Raji (cell line): ENCODE measurements around the gene BPIFB3.

Experiments
- POLR2A ChIP-seq: IDR thresholded peaks from 2 replicates; pipeline ENCODE4 v1.6.1; 2011; ENCODE audit warnings: low read depth, low read length, control low read depth; ENCODE audit not compliant: insufficient read depth

The BPIFB3 gene

GRCh38 chr20:33064572-33065287, 11.0 kb downstream of the BPIFB3 start:
- no peak for TF ChIP-seq POLR2A

- no peak for TF ChIP-seq POLR2A
Measured at GRCh38 chr20:33065785-33066184, 12.1 kb downstream of the BPIFB3 start.

GRCh38 chr20:33067806-33068205, 14.1 kb downstream of the BPIFB3 start:
- no peak for TF ChIP-seq POLR2A

GRCh38 chr20:33068251-33068939, 14.7 kb downstream of the BPIFB3 start:
- TF ChIP-seq POLR2A, result no peak

GRCh38 chr20:33069673-33070072, 16.0 kb downstream of the BPIFB3 start:
- TF ChIP-seq POLR2A, result no peak

- no peak for TF ChIP-seq POLR2A
Measured at GRCh38 chr20:33070111-33071053, 16.7 kb downstream of the BPIFB3 start.

- no peak for TF ChIP-seq POLR2A
Measured at GRCh38 chr20:33071198-33071597, 17.5 kb downstream of the BPIFB3 start.

- no peak for TF ChIP-seq POLR2A
Measured at GRCh38 chr20:33072362-33072761, 18.7 kb downstream of the BPIFB3 start.

GRCh38 chr20:33072813-33073212, 19.1 kb downstream of the BPIFB3 start:
- no peak for TF ChIP-seq POLR2A

- no peak for TF ChIP-seq POLR2A
Measured at GRCh38 chr20:33074675-33075074, 21.0 kb downstream of the BPIFB3 start.

GRCh38 chr20:33075281-33075680, 21.6 kb downstream of the BPIFB3 start:
- no peak for TF ChIP-seq POLR2A

- TF ChIP-seq POLR2A, result no peak
Measured at GRCh38 chr20:33076662-33077372, 23.1 kb downstream of the BPIFB3 start.

GRCh38 chr20:33079259-33079658, 25.6 kb downstream of the BPIFB3 start, which contains the start of gene BPIFB4:
TSS of gene BPIFB4 (plus strand) at chr20:33079643. CDS start at chr20:33081527, 1,884 bp downstream.
- no peak for TF ChIP-seq POLR2A

- no peak for TF ChIP-seq POLR2A
Measured at GRCh38 chr20:33081411-33082154, 27.9 kb downstream of the BPIFB3 start.
